Fibroblast of gingiva (primary cell): ENCODE measurements around the gene NFIA.
"Not testable (repeated sequence)": the region's sequence is repeated elsewhere in the genome, so short reads cannot be mapped to it uniquely, and the experiment has no call there.

ENCODE experiments used
- DNase-seq: peaks from one replicate; pipeline ENCODE4 v3.0.0-alpha.2; 2011; ENCODE audit warnings: low read depth

The NFIA gene

GRCh38 chr1:61102041-61102440, 19.7 kb downstream of the NFIA start:
- peak; percentile 72 for DNase-seq

- no peak for DNase-seq
Observed at GRCh38 chr1:61102621-61103020, 20.3 kb downstream of the NFIA start.

- DNase-seq: no peak
Observed at GRCh38 chr1:61104220-61104671, 21.9 kb downstream of the NFIA start.

- DNase-seq: no peak
Observed at GRCh38 chr1:61107638-61108037, 25.3 kb downstream of the NFIA start.

- no peak for DNase-seq
Observed at GRCh38 chr1:61109158-61109557, 26.8 kb downstream of the NFIA start.

GRCh38 chr1:61109910-61110309, 27.5 kb downstream of the NFIA start:
- DNase-seq: no peak

GRCh38 chr1:61110554-61110953, 28.2 kb downstream of the NFIA start:
- DNase-seq: no peak

- DNase-seq: no peak
Observed at GRCh38 chr1:61111084-61112004, 29.0 kb downstream of the NFIA start.

- no peak for DNase-seq
Observed at GRCh38 chr1:61114178-61114870, 32.0 kb downstream of the NFIA start.

- no peak for DNase-seq
Observed at GRCh38 chr1:61115436-61115835, 33.1 kb downstream of the NFIA start.

GRCh38 chr1:61116421-61116820, 34.1 kb downstream of the NFIA start:
- no peak for DNase-seq

- DNase-seq: no peak
Observed at GRCh38 chr1:61117283-61117682, 34.9 kb downstream of the NFIA start.

- no peak for DNase-seq
Observed at GRCh38 chr1:61119085-61119484, 36.7 kb downstream of the NFIA start.

GRCh38 chr1:61120246-61120840, 38.0 kb downstream of the NFIA start:
- no peak for DNase-seq

GRCh38 chr1:61120998-61121397, 38.6 kb downstream of the NFIA start:
- peak; percentile 72 for DNase-seq

- no peak for DNase-seq
Observed at GRCh38 chr1:61121631-61122030, 39.3 kb downstream of the NFIA start.

- DNase-seq: no peak
Observed at GRCh38 chr1:61122389-61122788, 40.0 kb downstream of the NFIA start.

- no peak for DNase-seq
Observed at GRCh38 chr1:61123326-61123725, 41.0 kb downstream of the NFIA start.

GRCh38 chr1:61124078-61124477, 41.7 kb downstream of the NFIA start:
- no peak for DNase-seq

GRCh38 chr1:61124696-61125095, 42.3 kb downstream of the NFIA start:
- DNase-seq: no peak

GRCh38 chr1:61125263-61125662, 42.9 kb downstream of the NFIA start:
- no peak for DNase-seq

GRCh38 chr1:61125895-61126294, 43.5 kb downstream of the NFIA start:
- no peak for DNase-seq

- DNase-seq: not testable (repeated sequence)
Observed at GRCh38 chr1:61126843-61127242, 44.5 kb downstream of the NFIA start.
